ENCODE data around the gene MRPS34. TPM values are rescaled to one million over a fixed set of nuclear protein-coding genes. Genes with fewer than 3 reads are reported as not detected.

The MRPS34 gene
- total RNA-seq, 4 donors from 2014 or later: 67.6 to 114 (median 82.3) TPM

- no peak for TF ChIP-seq POLR2A (IDR thresholded peaks at IDR 0.05)
- TF ChIP-seq, protein P1, sequence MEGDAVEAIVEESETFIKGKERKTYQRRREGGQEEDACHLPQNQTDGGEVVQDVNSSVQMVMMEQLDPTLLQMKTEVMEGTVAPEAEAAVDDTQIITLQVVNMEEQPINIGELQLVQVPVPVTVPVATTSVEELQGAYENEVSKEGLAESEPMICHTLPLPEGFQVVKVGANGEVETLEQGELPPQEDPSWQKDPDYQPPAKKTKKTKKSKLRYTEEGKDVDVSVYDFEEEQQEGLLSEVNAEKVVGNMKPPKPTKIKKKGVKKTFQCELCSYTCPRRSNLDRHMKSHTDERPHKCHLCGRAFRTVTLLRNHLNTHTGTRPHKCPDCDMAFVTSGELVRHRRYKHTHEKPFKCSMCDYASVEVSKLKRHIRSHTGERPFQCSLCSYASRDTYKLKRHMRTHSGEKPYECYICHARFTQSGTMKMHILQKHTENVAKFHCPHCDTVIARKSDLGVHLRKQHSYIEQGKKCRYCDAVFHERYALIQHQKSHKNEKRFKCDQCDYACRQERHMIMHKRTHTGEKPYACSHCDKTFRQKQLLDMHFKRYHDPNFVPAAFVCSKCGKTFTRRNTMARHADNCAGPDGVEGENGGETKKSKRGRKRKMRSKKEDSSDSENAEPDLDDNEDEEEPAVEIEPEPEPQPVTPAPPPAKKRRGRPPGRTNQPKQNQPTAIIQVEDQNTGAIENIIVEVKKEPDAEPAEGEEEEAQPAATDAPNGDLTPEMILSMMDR (IDR thresholded peaks at IDR 0.05): no peak
- H3K36me3 ChIP-seq: peaks cover 0 to 53% (median 4%) of the 10 kb centered on the region in 3 donors
Observed at GRCh38 chr16:1815461-1815860, 42.5 kb upstream of the MRPS34 start.

DNA sequence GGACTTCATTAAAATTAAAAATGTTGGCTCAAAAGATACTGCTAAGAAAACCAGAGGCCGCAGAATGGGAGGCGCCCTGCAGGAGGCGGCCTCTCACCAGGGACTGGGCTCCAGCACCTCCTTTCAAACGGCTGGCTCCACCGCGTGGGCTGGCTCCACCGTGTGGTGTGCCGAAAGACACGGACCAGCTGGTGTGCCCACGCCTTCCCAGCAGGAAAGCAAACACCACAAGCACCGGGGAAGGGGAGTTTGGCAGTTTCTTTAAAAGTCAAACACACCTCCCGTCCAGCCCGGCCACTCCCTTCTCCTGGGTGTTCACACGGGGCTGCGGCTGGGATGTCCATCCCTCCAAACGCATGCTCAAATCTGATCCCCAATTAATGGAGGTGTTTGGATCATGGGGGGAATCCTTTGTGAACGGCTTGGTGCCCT, 39.8 kb upstream of the MRPS34 start:
- Histone ChIP-seq H3K36me3 (peaks cover 0 to 51% (median 4%) of the 10 kb centered on the region in 3 donors), H3K4me3 (no peak overlapping the region), H3K9me3 (no peaks in the 10 kb centered on the region), H3K27me3 (no peaks in the 10 kb centered on the region), H3K27ac (peak overlapping the region in 1 of 4 donors; percentile 39), H3K4me1 (no peaks in the 10 kb centered on the region)
- TF ChIP-seq POLR2A (IDR thresholded peaks at IDR 0.05): no peak
- TF ChIP-seq, protein P1 (IDR thresholded peaks at IDR 0.05): peak in 4 of 6 experiments; percentile 41 to 72 (median 66)
- DNase-seq: peak; percentile 36 to 81 (median 80)

More at GRCh38 chr16:1815461-1815860, 42.5 kb upstream of the MRPS34 start:
- no peak for DNase-seq
- H3K9me3 ChIP-seq: no peaks in the 10 kb centered on the region
- no peaks in the 10 kb centered on the region for H3K27me3 ChIP-seq
- H3K4me3 ChIP-seq: no peak overlapping the region
- no peak overlapping the region for H3K27ac ChIP-seq
- no peaks in the 10 kb centered on the region for H3K4me1 ChIP-seq

DNA sequence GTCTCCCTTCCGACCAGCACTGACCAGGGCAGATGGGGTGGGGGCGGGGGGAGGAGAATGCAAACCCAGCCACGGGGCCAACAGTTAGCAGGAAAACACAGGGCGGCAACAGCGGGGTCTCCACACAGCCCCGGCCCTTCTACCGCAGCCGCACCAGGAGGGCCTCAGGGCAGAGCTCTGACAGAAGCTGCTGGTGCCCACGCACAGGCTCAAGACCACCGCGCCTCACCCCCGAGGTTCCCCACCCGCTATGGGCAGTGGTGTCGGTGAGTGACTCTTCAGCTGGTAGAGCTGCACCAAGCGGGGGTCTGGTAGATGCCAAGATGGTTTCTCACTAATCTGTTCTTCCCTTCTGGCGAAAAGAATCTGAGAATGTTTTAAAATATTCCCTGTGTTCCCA, 37.6 kb upstream of the MRPS34 start:
- Histone ChIP-seq H3K36me3 (peaks cover 0 to 48% (median 0%) of the 10 kb centered on the region in 3 donors), H3K9me3 (no peaks in the 10 kb centered on the region), H3K27me3 (no peaks in the 10 kb centered on the region), H3K4me3 (no peak overlapping the region), H3K4me1 (no peaks in the 10 kb centered on the region), H3K27ac (no peak overlapping the region)
- DNase-seq: no peak
- TF ChIP-seq, protein P1 (IDR thresholded peaks at IDR 0.05): no peak
- no peak for TF ChIP-seq POLR2A (IDR thresholded peaks at IDR 0.05)

- no peaks in the 10 kb centered on the region for H3K9me3 ChIP-seq
- H3K4me1 ChIP-seq: no peaks in the 10 kb centered on the region
- TF ChIP-seq POLR2A (IDR thresholded peaks at IDR 0.05): no peak
- TF ChIP-seq, protein P1 (IDR thresholded peaks at IDR 0.05): no peak
- DNase-seq: no peak
- no peak overlapping the region for H3K27ac ChIP-seq
- H3K27me3 ChIP-seq: no peaks in the 10 kb centered on the region
- peaks cover 0 to 46% (median 0%) of the 10 kb centered on the region in 3 donors for H3K36me3 ChIP-seq
- H3K4me3 ChIP-seq: no peak overlapping the region
Observed at GRCh38 chr16:1810106-1810505, 37.2 kb upstream of the MRPS34 start.

DNA sequence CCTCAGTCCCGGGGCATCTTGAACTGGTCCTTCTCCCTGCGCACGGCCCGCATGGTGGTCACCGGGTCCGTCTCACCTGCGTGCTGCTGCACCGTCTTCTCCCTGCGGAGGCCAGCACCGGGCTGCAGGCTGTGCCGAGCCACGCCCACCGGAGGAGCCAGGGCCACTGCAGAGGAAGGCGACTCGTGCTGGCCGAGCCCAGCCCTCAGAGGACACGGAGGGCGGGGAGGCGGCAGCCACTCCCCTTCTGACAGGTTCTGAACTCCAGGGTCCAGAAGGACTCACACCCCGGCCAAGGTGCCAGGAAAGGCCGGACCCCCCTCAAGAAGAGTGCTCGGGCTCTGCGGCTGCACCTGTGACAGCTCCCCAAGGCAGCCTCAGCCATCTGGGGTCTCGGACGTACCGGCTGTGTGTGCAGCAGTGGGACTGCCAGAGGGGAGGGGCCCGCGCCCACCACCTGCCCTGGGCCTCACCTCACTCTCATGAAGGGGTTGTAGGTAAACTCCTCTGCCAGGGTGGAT, 36.4 kb upstream of the MRPS34 start:
- DNase-seq: peak in 1 of 3 donors; percentile 65
- H3K27me3 ChIP-seq: no peaks in the 10 kb centered on the region
- H3K9me3 ChIP-seq: no peaks in the 10 kb centered on the region
- H3K27ac ChIP-seq: no peak overlapping the region
- H3K36me3 ChIP-seq: peaks cover 0 to 46% (median 0%) of the 10 kb centered on the region in 3 donors
- H3K4me3 ChIP-seq: no peak overlapping the region
- TF ChIP-seq, protein P1 (IDR thresholded peaks at IDR 0.05): no peak
- TF ChIP-seq POLR2A (IDR thresholded peaks at IDR 0.05): no peak
- H3K4me1 ChIP-seq: no peaks in the 10 kb centered on the region
